ENCODE measurements around the gene DNASE1L1.
A peak's percentile ranks its signal among the peaks of the same experiment; 100 is the strongest.

Gene DNASE1L1

GRCh38 chrX:154428176-154429171, 19.4 kb upstream of the DNASE1L1 start, which contains the start of gene ATP6AP1:
TSS of gene ATP6AP1 (plus strand) at chrX:154428677. CDS start at chrX:154428693, 16 bp downstream.
- TF ChIP-seq REST (IDR thresholded peaks at IDR 0.05; ENCODE audit: insufficient read depth in 1 of 2, low read depth in 2 of 2, low read length in 2 of 2): no peak
- TF ChIP-seq POLR2AphosphoS5 (IDR thresholded peaks at IDR 0.05; ENCODE audit: low read depth, low read length): peak; percentile 51

- TF ChIP-seq REST (IDR thresholded peaks at IDR 0.05; ENCODE audit: insufficient read depth in 1 of 2, low read depth in 2 of 2, low read length in 2 of 2) (no peak), SIN3A (IDR thresholded peaks at IDR 0.05; ENCODE audit: borderline replicate concordance, insufficient read depth, low read length) (no peak), FOXP2 (optimal IDR thresholded peaks at IDR 0.05; ENCODE audit: borderline replicate concordance, extremely low read depth, extremely low read length, insufficient read depth) (no peak), TAF1 (IDR thresholded peaks at IDR 0.05; ENCODE audit: borderline replicate concordance, insufficient read depth, low read length) (no peak)
These were observed 18.1 kb upstream of the DNASE1L1 start for GRCh38 chrX:154426916-154427770.

- TF ChIP-seq POLR2AphosphoS5 (IDR thresholded peaks at IDR 0.05; ENCODE audit: low read depth, low read length): no peak
- no peak for TF ChIP-seq TAF1 (IDR thresholded peaks at IDR 0.05; ENCODE audit: borderline replicate concordance, insufficient read depth, low read length)
- TF ChIP-seq SIN3A (IDR thresholded peaks at IDR 0.05; ENCODE audit: borderline replicate concordance, insufficient read depth, low read length): no peak
These were observed 11.3 kb upstream of the DNASE1L1 start for GRCh38 chrX:154420402-154420756.

DNA sequence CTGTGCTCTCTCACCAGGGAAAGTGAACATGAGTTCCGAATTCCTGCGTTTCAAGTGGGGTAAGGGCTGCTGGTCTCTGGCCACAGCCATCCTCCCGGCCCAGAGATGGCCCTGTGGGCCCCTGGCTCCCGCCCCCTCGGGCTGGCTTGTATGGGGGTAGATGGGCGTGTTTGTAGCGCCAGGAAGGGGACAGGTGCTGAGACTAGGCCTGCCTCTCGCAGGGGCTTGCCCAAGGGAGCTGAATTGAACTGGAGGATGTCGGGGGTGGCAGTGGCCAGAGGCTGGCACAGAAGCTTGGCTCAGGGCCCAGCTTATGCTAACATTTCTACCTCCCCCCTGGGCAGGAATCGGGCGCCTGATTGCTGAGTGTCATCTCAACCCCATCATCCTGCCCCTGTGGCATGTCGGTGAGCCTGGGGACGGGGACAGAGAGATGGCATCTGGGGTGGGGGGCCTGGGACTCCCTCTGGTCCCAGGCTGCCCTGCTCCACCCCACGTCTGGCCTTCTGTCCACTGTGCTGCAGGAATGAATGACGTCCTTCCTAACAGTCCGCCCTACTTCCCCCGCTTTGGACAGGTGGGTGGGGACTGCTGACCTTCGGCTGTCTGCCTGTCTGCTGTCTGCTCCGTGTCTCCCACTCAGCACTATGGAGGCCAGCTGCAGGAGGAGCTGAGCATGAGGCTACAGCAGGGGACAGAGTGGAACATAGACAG, 10.8 kb upstream of the DNASE1L1 start:
- TF ChIP-seq TAF1 (IDR thresholded peaks at IDR 0.05; ENCODE audit: borderline replicate concordance, insufficient read depth, low read length) (no peak), SIN3A (IDR thresholded peaks at IDR 0.05; ENCODE audit: borderline replicate concordance, insufficient read depth, low read length) (no peak), FOXP2 (optimal IDR thresholded peaks at IDR 0.05; ENCODE audit: borderline replicate concordance, extremely low read depth, extremely low read length, insufficient read depth) (no peak), POLR2AphosphoS5 (IDR thresholded peaks at IDR 0.05; ENCODE audit: low read depth, low read length) (no peak), REST (IDR thresholded peaks at IDR 0.05; ENCODE audit: insufficient read depth in 1 of 2, low read depth in 2 of 2, low read length in 2 of 2) (no peak)

DNA sequence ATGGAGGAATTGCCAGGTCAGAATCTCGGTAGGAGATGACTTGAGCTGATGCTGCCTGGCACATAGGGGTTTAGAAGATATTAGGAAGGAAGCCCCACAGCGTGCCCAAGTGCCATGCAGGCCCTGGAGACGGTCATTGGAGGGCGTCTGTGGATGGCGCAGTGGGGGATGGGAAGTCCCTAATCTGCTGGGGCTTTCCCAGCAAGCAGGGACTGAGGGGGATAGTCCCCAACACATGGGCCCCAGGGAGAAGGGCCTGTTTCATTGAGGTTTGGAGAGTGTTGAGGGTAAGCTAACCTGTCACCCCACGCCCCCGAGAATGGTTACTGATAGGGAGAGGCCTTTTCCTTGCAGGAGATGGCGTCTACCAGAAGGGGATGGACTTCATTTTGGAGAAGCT, 10.1 kb upstream of the DNASE1L1 start:
- TF ChIP-seq REST (IDR thresholded peaks at IDR 0.05; ENCODE audit: insufficient read depth in 1 of 2, low read depth in 2 of 2, low read length in 2 of 2) (no peak), SIN3A (IDR thresholded peaks at IDR 0.05; ENCODE audit: borderline replicate concordance, insufficient read depth, low read length) (no peak)

Measured in PFSK-1 (cell line).